ENCODE measurements around the gene GTF2IRD1. TPM values are rescaled to one million over a fixed set of nuclear protein-coding genes. Genes with fewer than 3 reads are reported as not detected.
A peak's percentile ranks its signal among the peaks of the same experiment; 100 is the strongest.

Gene GTF2IRD1
- total RNA-seq, 2 donors from 2014 or later: 18.3 to 29.5 TPM

GRCh38 chr7:74475987-74476350 is 22.3 kb downstream of the GTF2IRD1 start:
- H3K9ac ChIP-seq (ENCODE audit: low read depth in 2 of 2, low read length in 2 of 2): no peak overlapping the region
- no peak for DNase-seq
- no peak overlapping the region for H3K4me3 ChIP-seq
- no peak overlapping the region for H3K27ac ChIP-seq
- H3K9me3 ChIP-seq: no peaks in the 10 kb centered on the region
- no peaks in the 10 kb centered on the region for H3K27me3 ChIP-seq
- peaks cover 26% of the 10 kb centered on the region for H3K4me1 ChIP-seq
- no peak for TF ChIP-seq CTCF (IDR thresholded peaks at IDR 0.05)
- H3K36me3 ChIP-seq: no peaks in the 10 kb centered on the region
- intact Hi-C loops (cut with DNase I): no loop called here

- H3K4me1 ChIP-seq: peaks cover 26% of the 10 kb centered on the region
- H3K9me3 ChIP-seq: no peaks in the 10 kb centered on the region
- no peaks in the 10 kb centered on the region for H3K27me3 ChIP-seq
- no peaks in the 10 kb centered on the region for H3K36me3 ChIP-seq
- no peak overlapping the region for H3K27ac ChIP-seq
- peak; percentile 48 for DNase-seq
- H3K4me3 ChIP-seq: no peak overlapping the region
- intact Hi-C loops (cut with DNase I): no loop called here
- TF ChIP-seq CTCF (IDR thresholded peaks at IDR 0.05): no peak
- H3K9ac ChIP-seq (ENCODE audit: low read depth in 2 of 2, low read length in 2 of 2): no peak overlapping the region
These were observed 22.9 kb downstream of the GTF2IRD1 start for GRCh38 chr7:74476626-74477025.

GRCh38 chr7:74478671-74479065 is 25.0 kb downstream of the GTF2IRD1 start:
- intact Hi-C loops (cut with DNase I): no loop called here
- H3K9me3 ChIP-seq: no peaks in the 10 kb centered on the region
- H3K4me3 ChIP-seq: no peak overlapping the region
- no peak for TF ChIP-seq CTCF (IDR thresholded peaks at IDR 0.05)
- DNase-seq: no peak
- no peaks in the 10 kb centered on the region for H3K27me3 ChIP-seq
- peak overlapping the region; percentile 52 for H3K27ac ChIP-seq
- peaks cover 26% of the 10 kb centered on the region for H3K4me1 ChIP-seq
- H3K9ac ChIP-seq (ENCODE audit: low read depth in 2 of 2, low read length in 2 of 2): no peak overlapping the region
- H3K36me3 ChIP-seq: no peaks in the 10 kb centered on the region

- peak; percentile 84 for DNase-seq
- Histone ChIP-seq H3K27ac (peak overlapping the region; percentile 52), H3K9me3 (no peaks in the 10 kb centered on the region), H3K36me3 (no peaks in the 10 kb centered on the region), H3K9ac (ENCODE audit: low read depth in 2 of 2, low read length in 2 of 2) (peak overlapping the region in 1 of 2 donors; percentile 55), H3K4me3 (no peak overlapping the region), H3K4me1 (peaks cover 26% of the 10 kb centered on the region), H3K27me3 (no peaks in the 10 kb centered on the region)
- intact Hi-C loops (cut with DNase I): no loop called here
- TF ChIP-seq CTCF (IDR thresholded peaks at IDR 0.05): no peak
These were observed 25.5 kb downstream of the GTF2IRD1 start for GRCh38 chr7:74479066-74479781.

- H3K4me1 ChIP-seq: peaks cover 26% of the 10 kb centered on the region
- no peaks in the 10 kb centered on the region for H3K27me3 ChIP-seq
- H3K9me3 ChIP-seq: no peaks in the 10 kb centered on the region
- H3K27ac ChIP-seq: peak overlapping the region; percentile 52
- peak overlapping the region; percentile 10 for H3K4me3 ChIP-seq
- H3K36me3 ChIP-seq: no peaks in the 10 kb centered on the region
- no peak for TF ChIP-seq CTCF (IDR thresholded peaks at IDR 0.05)
- DNase-seq: peak; percentile 74
- intact Hi-C loops (cut with DNase I): no loop called here
- peak overlapping the region; percentile 70 to 87 for H3K9ac ChIP-seq (ENCODE audit: low read depth in 2 of 2, low read length in 2 of 2)
These were observed 26.5 kb downstream of the GTF2IRD1 start for GRCh38 chr7:74479961-74480829.
